ENCODE measurements around the gene SERPINA6.

GRCh38 chr14:94291159-94291905 is 31.8 kb downstream of the SERPINA6 start:
- TF ChIP-seq CTCF (conservative IDR thresholded peaks at IDR 0.05) (no peak), EZH2 (IDR thresholded peaks at IDR 0.05; ENCODE audit: low read depth) (no peak)

All from PC-9 (cell line).